HG03342 (cell line): ENCODE measurements around the gene CREB5.

Experiments
- ATAC-seq: cut with Tn5 transposase; IDR thresholded peaks from one replicate; pipeline ENCODE4 v1.9.1; 2021; ENCODE audit warnings: mild to moderate bottlenecking, moderate library complexity; ENCODE audit not compliant: unreplicated experiment

Gene CREB5

DNA sequence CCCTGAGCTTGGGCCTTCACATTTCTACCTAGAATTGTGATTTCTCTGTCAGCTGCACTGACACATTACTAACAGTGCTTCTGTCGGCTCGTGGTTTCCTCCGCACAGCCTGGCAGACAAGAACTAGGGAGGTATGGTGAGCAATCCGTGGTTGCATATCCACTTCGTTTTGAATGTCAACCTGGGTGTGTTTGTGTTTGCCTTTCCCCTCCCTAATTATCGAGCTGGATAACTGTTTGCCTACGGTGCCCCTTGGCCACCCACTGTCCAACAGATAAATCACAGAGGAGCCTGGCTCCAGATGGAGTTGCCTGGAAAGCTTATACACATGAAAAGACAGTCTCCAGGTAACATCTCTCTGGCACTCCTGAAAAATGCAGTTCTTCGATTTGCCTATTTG lies 317.0 kb downstream of the CREB5 start:
- no peak for ATAC-seq

DNA sequence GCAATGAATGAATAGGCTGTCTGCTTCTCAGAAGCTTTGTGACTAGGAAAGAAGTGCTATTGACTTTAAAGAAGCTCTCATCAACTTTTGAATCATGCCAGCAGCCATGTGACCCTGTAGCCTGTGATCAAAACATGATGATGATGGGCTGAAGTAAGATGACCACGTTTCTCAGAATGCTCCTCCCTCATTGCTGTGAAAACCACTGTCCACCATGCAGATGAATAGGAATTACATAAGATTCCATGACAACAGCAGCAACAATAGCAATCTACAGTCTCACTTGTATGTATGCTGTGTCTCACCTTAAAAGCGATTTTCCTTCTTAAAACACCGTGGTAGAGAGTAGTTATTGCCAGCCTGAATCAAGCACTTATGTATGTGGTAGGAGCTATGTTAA lies 317.4 kb downstream of the CREB5 start:
- ATAC-seq, result no peak

DNA sequence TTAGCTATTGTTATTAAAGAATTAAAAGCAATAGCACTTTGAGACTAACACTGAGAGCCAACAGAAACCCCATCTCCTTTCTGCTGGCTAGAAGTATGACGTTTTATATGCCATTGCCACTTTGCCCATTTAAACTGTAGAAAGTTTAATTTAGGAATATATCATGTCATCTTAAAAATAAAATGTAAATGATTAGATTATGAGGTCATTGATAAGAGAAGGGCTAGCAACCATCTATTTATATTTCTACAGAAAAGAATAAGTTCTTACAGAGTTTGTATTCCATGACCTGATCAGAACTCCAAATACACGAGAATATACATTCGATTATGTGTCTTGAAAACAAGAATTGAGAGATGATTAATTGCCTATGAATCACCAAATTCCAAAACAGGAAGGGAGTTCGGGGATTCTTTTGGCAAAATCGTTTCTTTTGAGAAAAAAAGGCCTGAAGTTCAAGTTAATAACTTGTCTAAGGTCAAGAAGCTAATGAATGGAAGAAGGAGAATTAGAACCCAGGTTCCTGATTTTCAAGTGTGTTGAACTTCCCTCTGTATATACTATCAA lies 318.9 kb downstream of the CREB5 start:
- no peak for ATAC-seq

DNA sequence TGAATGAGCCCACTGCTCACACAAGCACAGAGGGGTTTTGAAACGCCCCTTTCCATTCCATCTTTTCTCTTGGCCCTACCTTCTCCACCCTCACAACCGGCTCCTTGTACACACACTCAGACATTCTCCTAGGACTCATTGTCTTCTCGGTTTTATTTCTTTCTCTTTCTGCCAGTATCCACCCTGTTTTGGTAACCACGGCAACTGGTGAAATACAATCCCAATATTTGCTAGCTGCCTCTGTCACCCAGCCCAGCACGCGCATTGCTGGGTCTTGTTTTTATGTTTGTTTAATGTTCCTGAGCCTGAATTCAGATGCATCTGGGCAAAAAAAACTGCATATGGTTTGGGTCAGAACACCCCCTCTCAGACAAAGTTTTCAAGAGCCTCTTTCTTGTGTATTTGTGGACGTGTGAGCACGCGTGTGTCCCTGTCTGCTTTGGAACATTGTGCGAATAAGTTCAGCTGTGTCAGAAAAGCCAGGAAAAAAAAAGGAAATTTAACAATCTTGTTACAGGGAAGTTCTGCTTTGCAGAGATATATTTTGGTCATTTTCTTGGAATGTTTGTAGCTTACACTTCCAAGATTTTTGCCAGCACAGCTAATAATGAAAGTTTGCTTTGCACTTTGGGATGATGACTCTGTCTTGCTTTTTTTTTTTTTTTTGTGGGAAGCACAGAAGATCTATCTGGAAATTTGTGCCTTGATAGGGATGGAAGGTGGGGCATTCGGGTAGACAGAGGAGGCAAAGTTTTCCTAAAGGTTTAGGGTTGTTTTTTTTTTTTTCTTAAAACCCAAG lies 320.0 kb downstream of the CREB5 start:
- ATAC-seq, result no peak

DNA sequence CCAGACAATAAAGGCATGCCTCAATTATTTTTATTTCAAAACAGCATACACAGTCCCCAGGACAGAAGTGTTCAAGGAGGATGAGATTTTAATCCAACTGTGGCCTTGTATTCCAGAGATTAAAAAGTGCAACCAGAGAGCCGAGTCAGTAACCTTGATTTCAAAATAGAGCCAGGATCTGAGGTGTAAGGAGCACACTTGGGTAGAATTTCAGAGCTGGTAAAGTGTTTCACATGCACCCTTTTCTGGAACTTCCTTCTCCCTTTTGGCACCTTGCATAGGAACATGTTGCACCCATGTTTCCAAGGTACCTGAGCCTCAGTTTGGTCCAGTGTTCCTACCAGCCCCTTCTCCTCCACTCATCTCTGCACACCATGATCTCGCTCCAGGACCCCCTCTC lies 320.7 kb downstream of the CREB5 start:
- ATAC-seq, result no peak

DNA sequence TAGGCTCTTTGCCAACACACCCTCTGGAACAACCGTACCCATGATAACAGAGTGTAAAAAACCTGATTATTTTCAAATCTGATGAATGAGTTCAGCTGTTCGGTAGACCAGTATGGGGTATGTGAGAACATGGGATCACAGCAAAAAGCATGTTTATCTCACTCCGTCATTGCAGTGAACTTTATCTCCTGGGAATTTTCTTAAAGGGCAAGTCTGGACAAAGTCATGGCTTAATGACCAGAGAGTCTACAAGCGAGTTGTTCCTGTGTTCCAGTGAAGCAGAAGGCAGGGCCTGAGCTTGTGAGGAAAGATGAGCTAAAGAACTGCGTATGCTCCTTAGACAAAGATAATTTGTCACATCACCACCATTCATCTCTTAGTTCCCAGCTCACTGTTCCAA lies 326.1 kb downstream of the CREB5 start:
- no peak for ATAC-seq

DNA sequence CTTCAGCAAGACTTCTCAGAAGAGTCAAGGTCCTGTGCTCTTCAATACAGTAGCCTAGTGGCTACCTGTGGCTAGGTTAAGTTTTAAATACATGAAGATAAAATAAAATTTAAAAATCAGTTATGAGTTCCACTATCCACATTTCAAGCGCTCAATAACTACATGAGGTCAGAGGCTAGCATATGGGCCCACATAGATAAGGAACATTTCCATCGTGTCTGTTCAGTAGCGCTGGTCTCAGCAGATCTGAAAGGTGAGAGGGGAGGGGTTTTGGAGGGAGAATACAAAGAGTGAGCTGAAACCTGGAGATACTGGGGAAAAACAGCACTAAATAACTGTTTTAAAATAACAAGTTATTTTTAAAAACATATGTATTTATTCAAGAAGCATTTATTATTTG lies 326.8 kb downstream of the CREB5 start:
- no peak for ATAC-seq

DNA sequence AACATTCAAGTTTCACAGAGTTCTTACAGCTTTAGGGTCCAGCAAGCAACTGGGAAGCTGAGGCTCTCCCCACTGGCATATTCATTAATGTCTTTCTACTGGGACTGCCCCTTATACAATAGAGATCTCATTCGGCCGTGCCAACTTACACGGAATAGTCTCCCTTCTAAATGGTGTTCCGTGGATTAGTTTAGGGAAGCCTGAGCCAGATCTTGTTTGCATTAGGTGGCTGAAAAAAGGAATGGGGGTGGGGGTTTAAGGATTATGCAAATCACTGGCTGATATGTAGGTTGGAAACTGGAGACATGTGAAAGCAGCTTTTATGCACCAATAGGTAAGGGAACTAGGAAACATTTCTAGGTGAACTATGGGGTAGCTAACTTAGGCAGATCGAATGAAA lies 327.5 kb downstream of the CREB5 start:
- no peak for ATAC-seq

DNA sequence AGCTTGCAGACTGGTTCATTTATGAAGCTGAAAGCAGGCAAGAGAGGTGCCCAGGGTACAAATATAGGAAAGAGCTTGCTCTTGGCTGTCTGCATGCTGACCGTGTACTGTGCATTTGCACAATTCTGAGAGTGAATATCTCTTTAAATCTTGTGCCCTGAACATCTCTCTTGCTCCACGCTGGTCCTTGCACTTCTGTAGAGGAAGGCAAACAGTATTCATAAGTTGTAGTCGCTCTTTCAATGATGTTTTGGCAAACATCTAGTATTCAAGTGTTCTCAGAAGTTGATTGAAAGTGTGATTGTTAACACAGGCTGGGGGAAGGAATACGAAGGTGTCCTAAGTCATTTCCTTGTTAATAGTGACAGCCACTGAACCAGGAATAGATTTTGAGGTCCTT lies 332.6 kb downstream of the CREB5 start:
- ATAC-seq, result no peak

DNA sequence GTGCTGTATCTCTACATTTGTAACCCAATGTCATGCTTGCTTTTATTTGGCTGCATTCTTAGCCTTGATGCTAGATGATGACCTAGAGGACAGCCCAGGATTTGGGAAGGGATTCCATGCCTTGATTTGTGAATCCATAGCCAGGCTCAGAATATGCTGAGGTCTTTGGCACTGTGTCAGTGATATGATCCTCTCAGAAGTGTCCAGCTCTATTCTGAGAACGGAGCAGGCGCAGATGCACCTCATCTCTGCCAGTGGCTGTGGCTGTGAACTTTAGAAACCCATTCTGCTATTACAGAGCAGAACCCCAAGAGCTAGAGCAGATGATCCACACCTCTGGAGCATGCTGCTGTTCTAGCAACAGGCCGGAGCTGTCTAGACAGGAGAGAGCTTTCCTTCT lies 333.0 kb downstream of the CREB5 start:
- ATAC-seq, result no peak

DNA sequence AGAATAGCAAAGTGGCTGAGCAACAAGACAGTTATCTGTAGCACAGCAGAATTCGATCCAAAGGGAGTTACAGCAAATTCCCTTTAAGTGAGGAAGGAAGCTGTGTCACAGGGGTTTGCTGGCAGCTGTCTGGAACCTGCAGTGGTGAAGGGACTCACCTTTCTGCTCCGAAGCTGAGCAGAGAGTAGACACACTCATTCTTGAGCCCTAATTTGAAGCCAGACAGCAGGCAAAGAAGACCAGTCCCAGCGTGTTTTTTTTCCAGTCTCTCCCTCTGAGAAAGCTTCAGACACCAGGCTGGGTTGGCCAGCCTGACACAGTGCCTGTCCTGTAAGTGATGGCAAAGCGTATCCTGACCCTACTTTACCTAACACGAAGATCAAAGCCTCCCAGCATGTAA lies 335.1 kb downstream of the CREB5 start:
- no peak for ATAC-seq

DNA sequence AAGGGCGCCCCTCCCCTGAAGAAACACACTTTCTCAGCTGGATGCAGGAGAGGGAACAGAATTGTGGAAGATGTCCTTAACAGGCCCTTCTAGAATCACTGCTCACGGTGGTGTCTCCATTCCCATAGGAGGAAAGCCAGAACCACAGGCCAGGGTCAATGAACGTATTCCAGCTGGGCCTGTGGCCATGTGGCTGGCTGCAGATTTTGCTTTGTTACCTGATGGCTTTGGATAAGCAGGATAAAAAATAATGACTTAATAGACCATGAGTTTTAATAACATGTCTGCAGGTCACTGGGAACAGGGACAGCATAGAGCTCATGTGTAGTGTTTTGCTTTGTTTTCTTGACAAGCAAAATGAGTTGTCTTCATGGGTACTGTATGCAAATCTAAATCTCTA lies 335.5 kb downstream of the CREB5 start:
- no peak for ATAC-seq

DNA sequence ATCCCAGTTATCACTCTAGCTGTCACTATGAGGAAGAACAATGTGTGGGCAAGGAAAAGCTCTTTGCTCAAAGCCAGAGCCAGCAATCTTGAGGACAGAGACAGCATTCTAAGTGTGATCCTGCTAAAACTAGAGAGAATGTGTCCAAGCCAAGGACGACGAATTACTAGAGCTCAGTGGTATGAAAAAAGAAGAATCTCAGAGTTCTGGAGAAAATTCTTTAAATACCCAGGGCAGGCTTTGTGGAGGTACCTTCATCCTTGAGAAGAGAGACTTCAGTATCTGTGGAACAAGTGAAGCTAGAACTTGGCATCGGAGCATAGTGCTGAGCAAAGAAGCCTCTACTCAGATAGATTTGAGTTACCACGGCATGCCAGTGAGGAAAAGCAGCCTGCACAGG lies 336.0 kb downstream of the CREB5 start:
- no peak for ATAC-seq

DNA sequence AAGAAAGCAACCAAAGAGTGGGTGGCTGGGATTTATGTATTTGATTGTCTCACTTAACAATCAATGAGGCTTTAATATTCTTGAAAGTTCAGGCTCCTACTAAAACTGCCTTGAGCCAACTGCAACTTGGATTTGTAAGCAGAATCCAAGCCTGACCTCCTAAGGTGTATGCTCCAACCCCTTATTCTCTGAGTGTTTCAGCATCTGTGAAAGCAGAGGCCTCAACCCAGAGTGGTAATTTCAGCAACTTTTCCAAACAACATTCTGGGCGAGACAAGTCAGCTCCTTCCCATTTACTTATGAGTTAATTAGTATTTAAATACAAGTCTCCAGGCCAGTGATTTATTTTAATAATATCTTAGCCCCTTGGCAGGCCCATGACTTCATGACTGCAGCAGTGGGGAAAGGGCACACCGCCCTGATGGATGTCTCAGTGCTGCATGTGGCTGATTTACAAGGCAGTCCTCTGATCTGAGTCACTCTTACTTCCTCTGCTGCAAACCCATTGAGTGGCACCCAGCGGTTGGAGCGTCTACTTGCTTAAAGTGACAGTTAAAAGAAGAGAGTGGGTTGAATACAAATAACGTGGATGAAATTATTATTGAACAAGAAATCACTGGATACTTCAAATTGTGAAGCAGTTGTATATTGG lies 336.7 kb downstream of the CREB5 start:
- ATAC-seq, result peak; percentile 75

DNA sequence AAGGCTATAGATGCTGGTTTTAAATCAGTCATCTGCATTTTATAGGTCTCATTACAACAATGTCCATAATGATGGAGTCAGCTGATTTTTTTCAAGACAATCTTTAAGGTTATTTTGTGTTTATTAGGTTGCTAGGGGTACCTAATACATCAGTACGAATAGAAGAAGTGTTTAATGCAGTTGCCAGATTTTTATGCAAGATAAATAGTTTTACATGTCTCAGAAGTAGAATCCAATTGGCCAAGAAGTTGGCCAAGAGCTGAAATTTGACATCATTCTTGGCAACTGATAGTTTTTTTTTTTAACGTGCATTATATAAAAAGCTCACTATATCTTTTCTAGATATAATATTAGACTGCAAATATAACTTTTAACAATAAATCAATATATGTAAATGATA lies 337.3 kb downstream of the CREB5 start:
- ATAC-seq, result no peak

DNA sequence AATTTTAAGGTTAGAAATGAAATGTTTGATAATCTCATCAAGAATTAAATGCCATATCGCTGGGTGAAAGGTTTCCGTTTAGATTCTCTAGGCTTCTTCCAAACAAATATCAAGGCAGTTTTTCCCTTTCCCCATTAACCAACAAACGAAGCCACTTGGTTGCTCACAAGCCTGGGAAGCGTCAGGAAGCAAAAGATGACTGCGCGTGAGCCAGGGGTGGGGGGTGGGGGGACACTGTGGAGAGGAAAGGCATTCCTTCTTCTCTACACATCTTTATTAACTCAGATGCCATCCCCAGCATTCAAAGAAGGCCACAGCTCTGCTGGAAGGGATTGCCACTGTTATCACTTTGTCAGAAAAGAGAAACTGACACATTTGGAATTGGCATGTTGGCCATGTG lies 338.7 kb downstream of the CREB5 start:
- ATAC-seq, result no peak

DNA sequence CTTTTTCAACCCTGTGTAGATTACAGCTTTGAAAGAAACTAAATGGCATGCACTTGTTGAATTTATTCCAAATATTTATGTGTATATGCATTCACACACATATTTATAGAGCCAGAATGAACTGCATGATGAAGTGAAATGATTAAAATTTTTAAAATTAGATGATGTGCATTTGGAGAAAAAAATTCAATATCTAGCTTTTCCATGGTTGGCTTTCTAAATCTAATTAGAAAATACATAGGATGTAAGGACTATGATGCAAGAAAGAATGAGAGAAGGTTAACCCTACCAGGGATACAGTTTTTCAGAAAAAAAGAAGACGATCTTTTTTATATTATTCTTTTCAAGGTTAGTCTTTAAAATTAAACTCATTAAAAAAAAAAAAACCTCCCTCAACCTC lies 341.3 kb downstream of the CREB5 start:
- ATAC-seq, result no peak

DNA sequence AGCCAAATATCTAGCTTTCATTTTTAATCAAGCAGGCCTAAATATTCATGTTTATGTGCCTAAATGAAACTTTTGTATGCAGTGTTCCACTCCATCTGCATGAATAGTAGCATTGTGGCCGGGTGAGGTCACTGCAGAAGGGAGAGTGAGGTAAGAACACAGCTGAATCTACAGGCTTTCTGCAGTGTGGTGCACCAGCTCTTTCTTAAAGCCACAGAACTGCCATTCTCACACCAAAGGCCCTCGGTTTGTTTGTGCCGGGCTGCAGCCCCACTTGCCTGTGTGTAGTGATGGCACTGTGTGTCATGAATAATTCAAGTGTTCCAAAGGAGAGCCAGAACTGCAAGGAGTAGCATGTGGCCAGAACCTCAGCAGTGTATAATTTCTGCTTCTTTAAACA lies 341.7 kb downstream of the CREB5 start:
- ATAC-seq, result no peak

DNA sequence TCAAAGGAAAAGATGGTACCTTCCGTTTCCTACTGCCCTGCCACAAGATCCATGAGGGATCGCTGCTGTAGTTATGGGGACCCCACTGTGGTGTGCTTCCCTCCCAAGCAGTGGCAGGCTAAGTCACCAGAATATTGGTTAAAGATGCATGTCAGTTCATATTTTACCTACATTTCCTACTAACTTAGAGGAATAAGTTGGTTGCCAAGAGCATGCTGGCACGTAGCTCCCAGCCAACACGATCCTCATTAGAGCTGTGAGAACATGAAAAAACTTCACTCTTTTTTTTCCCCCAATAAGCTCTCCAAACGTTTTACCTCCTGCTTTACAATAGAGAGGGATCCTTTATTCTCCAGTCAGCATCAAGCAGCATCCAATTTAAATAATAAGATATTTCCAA lies 342.1 kb downstream of the CREB5 start:
- no peak for ATAC-seq

DNA sequence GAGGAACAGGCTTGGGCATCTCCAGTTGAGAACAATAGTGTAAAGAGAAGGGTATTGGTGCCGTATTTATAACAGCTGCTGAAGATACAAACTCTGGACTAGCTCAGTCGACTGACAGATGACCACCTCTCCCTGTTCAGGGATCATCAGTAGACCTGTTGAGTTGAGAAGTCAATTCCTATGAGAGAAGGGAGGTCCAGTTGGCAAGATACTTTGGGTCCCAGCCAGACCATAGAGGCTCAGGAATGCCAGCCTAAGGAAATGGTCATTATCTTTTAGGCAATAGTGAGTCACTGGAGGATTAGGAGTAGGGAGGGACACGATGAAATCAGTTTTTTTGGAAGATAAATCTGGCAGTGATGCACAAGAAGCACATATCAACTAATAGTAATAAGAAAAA lies 342.9 kb downstream of the CREB5 start:
- no peak for ATAC-seq

DNA sequence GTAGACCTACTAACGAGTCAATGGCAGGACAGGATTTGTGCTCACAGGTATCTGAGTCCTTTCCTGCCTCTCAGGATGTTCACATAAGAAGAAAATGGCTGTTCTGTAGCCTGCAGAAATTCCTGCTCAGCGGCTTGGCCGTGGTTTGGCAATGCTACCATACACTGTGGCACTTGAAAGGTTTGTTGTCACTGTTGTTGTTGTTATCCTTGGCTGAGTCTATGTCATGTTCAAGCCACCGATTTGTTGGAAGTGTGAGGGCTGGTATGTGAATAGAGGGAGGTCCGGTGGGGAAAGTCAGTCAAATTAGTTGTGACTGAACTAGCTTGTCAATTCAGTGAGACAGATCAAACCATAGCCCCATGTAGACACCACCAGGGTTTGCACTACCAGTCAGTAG lies 345.9 kb downstream of the CREB5 start:
- ATAC-seq, result no peak

DNA sequence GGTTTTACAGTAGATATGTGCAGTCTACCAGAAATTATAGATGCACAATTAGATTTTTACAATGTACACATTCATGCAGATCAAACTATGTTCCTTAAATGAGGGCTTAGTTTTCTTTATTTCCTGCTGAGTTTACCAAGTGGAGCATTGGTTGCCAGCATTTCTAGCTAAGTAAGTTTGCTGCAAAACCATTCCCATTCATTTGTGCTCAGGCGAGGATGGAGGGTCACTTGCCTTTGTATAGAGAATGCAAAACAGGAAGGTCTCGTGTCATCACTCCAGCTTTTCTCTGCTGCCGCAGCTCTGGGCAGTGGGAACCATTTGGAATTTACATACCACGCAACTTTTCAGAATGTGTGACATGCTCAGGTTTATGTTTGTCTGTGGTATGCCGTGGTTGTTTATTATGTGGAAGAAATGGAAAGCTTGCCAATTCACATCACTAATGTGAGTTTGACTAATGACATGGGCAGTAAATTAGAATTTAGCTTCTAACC lies 347.2 kb downstream of the CREB5 start:
- ATAC-seq, result no peak
